ENCODE measurements around the gene TCF7L1.

DNA sequence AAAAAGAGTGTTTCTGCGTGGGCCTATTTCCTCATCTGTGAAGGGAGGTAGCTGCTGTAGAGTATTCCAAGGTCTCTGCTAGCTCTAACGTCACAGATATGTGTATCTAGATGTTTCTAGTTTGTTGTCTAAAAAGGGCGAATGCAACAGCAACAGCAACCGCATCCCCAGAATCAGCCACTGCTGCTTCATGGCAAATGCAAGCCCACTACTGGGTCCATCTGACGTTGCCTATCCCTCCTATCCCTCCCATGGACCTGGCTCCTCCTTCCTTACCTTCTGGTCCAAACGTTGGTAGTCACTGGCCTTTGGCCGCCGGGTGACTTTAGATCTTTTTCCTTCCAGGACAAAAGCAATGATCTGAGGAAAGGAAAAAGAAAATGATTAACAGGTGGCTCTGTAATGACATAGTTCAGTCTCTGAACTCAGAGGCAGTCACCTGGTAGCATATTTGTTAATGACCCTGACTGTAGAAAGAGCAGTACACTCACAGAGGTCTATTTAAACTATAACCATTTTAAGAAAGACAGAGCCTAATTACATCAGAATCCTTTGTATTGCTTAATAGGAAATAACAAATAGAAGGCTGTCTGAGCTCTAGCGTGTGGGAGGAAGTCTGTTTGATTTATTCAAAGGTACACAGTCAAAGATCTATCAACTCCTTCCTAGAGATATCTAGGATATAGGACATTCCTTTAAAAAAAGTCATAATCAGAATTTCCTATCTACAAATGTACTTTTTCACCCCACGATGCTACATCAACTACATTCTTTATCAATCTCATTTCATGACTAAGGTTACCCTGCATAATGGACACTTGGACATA lies 191.7 kb downstream of the TCF7L1 start:
- TF ChIP-seq, protein P1, sequence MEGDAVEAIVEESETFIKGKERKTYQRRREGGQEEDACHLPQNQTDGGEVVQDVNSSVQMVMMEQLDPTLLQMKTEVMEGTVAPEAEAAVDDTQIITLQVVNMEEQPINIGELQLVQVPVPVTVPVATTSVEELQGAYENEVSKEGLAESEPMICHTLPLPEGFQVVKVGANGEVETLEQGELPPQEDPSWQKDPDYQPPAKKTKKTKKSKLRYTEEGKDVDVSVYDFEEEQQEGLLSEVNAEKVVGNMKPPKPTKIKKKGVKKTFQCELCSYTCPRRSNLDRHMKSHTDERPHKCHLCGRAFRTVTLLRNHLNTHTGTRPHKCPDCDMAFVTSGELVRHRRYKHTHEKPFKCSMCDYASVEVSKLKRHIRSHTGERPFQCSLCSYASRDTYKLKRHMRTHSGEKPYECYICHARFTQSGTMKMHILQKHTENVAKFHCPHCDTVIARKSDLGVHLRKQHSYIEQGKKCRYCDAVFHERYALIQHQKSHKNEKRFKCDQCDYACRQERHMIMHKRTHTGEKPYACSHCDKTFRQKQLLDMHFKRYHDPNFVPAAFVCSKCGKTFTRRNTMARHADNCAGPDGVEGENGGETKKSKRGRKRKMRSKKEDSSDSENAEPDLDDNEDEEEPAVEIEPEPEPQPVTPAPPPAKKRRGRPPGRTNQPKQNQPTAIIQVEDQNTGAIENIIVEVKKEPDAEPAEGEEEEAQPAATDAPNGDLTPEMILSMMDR (IDR thresholded peaks at IDR 0.05): no peak
- no peak for TF ChIP-seq SIN3A (IDR thresholded peaks at IDR 0.05; ENCODE audit: borderline replicate concordance, insufficient read depth, low read depth, low read length)
- TF ChIP-seq, protein P2, sequence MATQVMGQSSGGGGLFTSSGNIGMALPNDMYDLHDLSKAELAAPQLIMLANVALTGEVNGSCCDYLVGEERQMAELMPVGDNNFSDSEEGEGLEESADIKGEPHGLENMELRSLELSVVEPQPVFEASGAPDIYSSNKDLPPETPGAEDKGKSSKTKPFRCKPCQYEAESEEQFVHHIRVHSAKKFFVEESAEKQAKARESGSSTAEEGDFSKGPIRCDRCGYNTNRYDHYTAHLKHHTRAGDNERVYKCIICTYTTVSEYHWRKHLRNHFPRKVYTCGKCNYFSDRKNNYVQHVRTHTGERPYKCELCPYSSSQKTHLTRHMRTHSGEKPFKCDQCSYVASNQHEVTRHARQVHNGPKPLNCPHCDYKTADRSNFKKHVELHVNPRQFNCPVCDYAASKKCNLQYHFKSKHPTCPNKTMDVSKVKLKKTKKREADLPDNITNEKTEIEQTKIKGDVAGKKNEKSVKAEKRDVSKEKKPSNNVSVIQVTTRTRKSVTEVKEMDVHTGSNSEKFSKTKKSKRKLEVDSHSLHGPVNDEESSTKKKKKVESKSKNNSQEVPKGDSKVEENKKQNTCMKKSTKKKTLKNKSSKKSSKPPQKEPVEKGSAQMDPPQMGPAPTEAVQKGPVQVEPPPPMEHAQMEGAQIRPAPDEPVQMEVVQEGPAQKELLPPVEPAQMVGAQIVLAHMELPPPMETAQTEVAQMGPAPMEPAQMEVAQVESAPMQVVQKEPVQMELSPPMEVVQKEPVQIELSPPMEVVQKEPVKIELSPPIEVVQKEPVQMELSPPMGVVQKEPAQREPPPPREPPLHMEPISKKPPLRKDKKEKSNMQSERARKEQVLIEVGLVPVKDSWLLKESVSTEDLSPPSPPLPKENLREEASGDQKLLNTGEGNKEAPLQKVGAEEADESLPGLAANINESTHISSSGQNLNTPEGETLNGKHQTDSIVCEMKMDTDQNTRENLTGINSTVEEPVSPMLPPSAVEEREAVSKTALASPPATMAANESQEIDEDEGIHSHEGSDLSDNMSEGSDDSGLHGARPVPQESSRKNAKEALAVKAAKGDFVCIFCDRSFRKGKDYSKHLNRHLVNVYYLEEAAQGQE (IDR thresholded peaks at IDR 0.05; ENCODE audit: insufficient read depth in 1 of 2, low read depth in 2 of 2, low read length in 1 of 2): no peak

Data from Panc1 (cell line).